ENCODE data around the gene ATM. TPM values are rescaled to one million over a fixed set of nuclear protein-coding genes. Genes with fewer than 3 reads are reported as not detected.

Gene ATM
- total and polyA plus RNA-seq, 2 donors (not counting 1 experiment from before 2014, with no cell fraction given) = 111 to 446 TPM

- Histone ChIP-seq H3K27me3 (replicated peaks in 1 of 4; ENCODE audit: control extremely low read depth in 1 of 4, control insufficient read depth in 3 of 4, insufficient read depth in 4 of 4, low read length in 3 of 4) (no peaks in the 10 kb centered on the region), H3K27ac (ENCODE audit: low read length in 2 of 2) (peak overlapping the region; percentile 98 to 99), H3K4me1 (ENCODE audit: control insufficient read depth in 2 of 2, insufficient read depth in 2 of 2, low read length in 2 of 2) (peaks cover 56 to 59% of the 10 kb centered on the region in 2 donors), H3K79me2 (ENCODE audit: control insufficient read depth, insufficient read depth, low read length) (peaks cover 90% of the 10 kb centered on the region), H3K9me3 (ENCODE audit: control extremely low read depth in 1 of 3, control insufficient read depth in 2 of 3, insufficient read depth in 1 of 3, low read length in 2 of 3) (no peaks in the 10 kb centered on the region), H3K36me3 (replicated peaks in 1 of 2; ENCODE audit: control extremely low read depth in 1 of 2, control insufficient read depth in 1 of 2, extremely low read depth in 1 of 2, insufficient read depth in 2 of 2, low read length in 1 of 2) (peaks cover 0 to 21% of the 10 kb centered on the region in 2 experiments), H2AFZ (ENCODE audit: insufficient read depth, low read depth, low read length, poor library complexity, severe bottlenecking) (peak overlapping the region; percentile 74), H4K20me1 (ENCODE audit: control insufficient read depth, insufficient read depth, low read length, poor library complexity, severe bottlenecking) (peaks cover 24% of the 10 kb centered on the region), H3K9ac (ENCODE audit: low read length) (peak overlapping the region; percentile 99), H3K4me2 (replicated peaks; ENCODE audit: low read depth, low read length, poor library complexity, severe bottlenecking) (peak overlapping the region; percentile 83), H3K4me3 (ENCODE audit: control extremely low read depth in 1 of 5, extremely low read depth in 1 of 5, insufficient read depth in 1 of 5, low read depth in 2 of 5, low read length in 4 of 5) (peak overlapping the region; percentile 96 to 99 (median 97))
- WGBS (ENCODE audit: insufficient coverage) = under 1% methylated on average over 24 of the region's 29 CpGs
- peak; percentile 1 for ATAC-seq (ENCODE audit: low read depth)
- ChIA-PET POLR2A (interaction anchor here (0.5 to 3.3 kb wide), 9 partner anchors 15 to 295 kb away, joined by 3 to 46 read pairs (median 4); no protein-coding TSS in a partner anchor), CTCF (interaction anchor here (0.9 to 4.9 kb wide), 7 partner anchors 16 to 213 kb away, joined by 3 to 46 read pairs (median 6); partner anchors contain the start of gene CUL5)
- DNase-seq = no peak
- intact Hi-C loops (cut with micrococcal nuclease) = loop anchor here (1.0 to 10.0 kb wide), 9 partner anchors 35 to 765 kb away; partner anchors contain the start of genes ACAT1, C11orf65, CUL5 and CWF19L2
- Mint-ChIP-seq H3K4me3 (no peak overlapping the region), H3K27ac (no peak overlapping the region), H3K27me3 (no peaks in the 10 kb centered on the region), H3K9me3 (ENCODE audit: insufficient read depth) (no peaks in the 10 kb centered on the region), H3K4me1 (peaks cover 64% of the 10 kb centered on the region)
- TF ChIP-seq EZH2 (IDR thresholded peaks at IDR 0.05; ENCODE audit: borderline replicate concordance, insufficient read depth, low read depth, low read length, poor library complexity, severe bottlenecking) (no peak), CTCF (IDR thresholded peaks at IDR 0.05) (no peak)
Observed at GRCh38 chr11:108221911-108222573, 825 bp upstream of the ATM start.
